K562 (cell line): ENCODE results near the gene FH. TPM values are rescaled to one million over a fixed set of nuclear protein-coding genes. Genes with fewer than 3 reads are reported as not detected.
A peak's percentile ranks its signal among the peaks of the same experiment; 100 is the strongest.

ENCODE experiments used
- CEBPB ChIP-seq: fragments of 450-650 bp; IDR thresholded peaks from 2 replicates; pipeline ENCODE4 v1.6.1; 2016; ENCODE audit warnings: missing genetic modification characterization, missing compliant biosample characterization
- DLX4 ChIP-seq: fragments of 250-450 bp; sonication (Bioruptor Pico); IDR thresholded peaks from 2 replicates; pipeline ENCODE4 v1.6.1; 2021; ENCODE audit warnings: mild to moderate bottlenecking
- IFI16 ChIP-seq: fragments of 250-450 bp; sonication (Bioruptor Pico); IDR thresholded peaks from 2 replicates; pipeline ENCODE4 v2.1.2; 2022; ENCODE audit warnings: mild to moderate bottlenecking, inconsistent platforms
- KLF6 ChIP-seq: fragments of 250-450 bp; sonication (Bioruptor Pico); IDR thresholded peaks from 2 replicates; pipeline ENCODE4 v1.4.0; 2020; ENCODE audit warnings: mild to moderate bottlenecking, moderate library complexity, borderline replicate concordance
- PBX2 ChIP-seq, 2 experiments: IDR thresholded peaks in 1 of 2; conservative IDR thresholded peaks in 1 of 2; 2 replicates each; pipeline ENCODE4 v1.6.1; 2016; ENCODE audit warnings: low read depth in 2 of 2, mild to moderate bottlenecking in 1 of 2, missing compliant biosample characterization in 1 of 2, missing genetic modification characterization in 1 of 2, moderate library complexity in 1 of 2
- PTTG1 ChIP-seq: fragments of 450-650 bp; IDR thresholded peaks from 2 replicates; pipeline ENCODE4 v1.6.1; 2016; ENCODE audit warnings: low read depth, mild to moderate bottlenecking, missing genetic modification characterization, missing compliant biosample characterization
- RBM14 ChIP-seq: fragments of 200-400 bp; formaldehyde crosslinking; IDR thresholded peaks from 2 replicates; pipeline ENCODE4 v1.6.1; 2018; ENCODE audit warnings: low read depth, mild to moderate bottlenecking, low read length, moderate library complexity, borderline replicate concordance; ENCODE audit not compliant: insufficient read depth
- SREBF1 ChIP-seq: fragments of 150-350 bp; IDR thresholded peaks from 2 replicates; pipeline ENCODE4 v1.6.1; 2014; ENCODE audit warnings: antibody characterized with exemption, low read depth, low read length, borderline replicate concordance
- THAP12 ChIP-seq: fragments of 250-450 bp; sonication (Bioruptor Pico); IDR thresholded peaks from 2 replicates; pipeline ENCODE4 v1.9.0; 2021; ENCODE audit warnings: mild to moderate bottlenecking, inconsistent platforms
- ZNF589 ChIP-seq: fragments of 200-800 bp; sonication (Bioruptor generic); IDR thresholded peaks from 2 replicates; pipeline ENCODE4 v1.6.1; 2016; ENCODE audit warnings: low read depth, missing genetic modification characterization, missing compliant biosample characterization
- ZNF707 ChIP-seq: fragments of 250-450 bp; sonication (Bioruptor Pico); conservative IDR thresholded peaks from 2 replicates; pipeline ENCODE4 v1.8.0; 2022; ENCODE audit warnings: inconsistent platforms, mild to moderate bottlenecking, moderate library complexity
- ZNF717 ChIP-seq: fragments of 250-450 bp; sonication (Bioruptor Pico); IDR thresholded peaks from 2 replicates; pipeline ENCODE4 v1.5.0; 2021
- polyA plus RNA-seq, 8 experiments: library from polyadenylated mRNA; depleted of rRNA in 4 of 8; stranded (reverse) in 5 of 8; unstranded in 3 of 8; fragments of >200 nt; fragmentation: Nextera tagmentation in 2 of 8; fragmentation: Illumina TruSeq in 1 of 8; extraction: Ambion mirVana in 2 of 8; extraction: Trizol in 1 of 8; gene quantifications; 2 replicates each; pipeline versions ENCODE4 v1.2.1 to v1.2.3, GENCODE V29; 2011 to 2014; ENCODE audit warnings: inconsistent platforms in 1 of 8, missing spikeins in 1 of 8
- total RNA-seq, 7 experiments: library from RNA; depleted of rRNA in 6 of 7; stranded (reverse); fragments of >200 nt in 6 of 7; fragmentation: Illumina TruSeq in 2 of 7; extraction: Trizol in 2 of 7; gene quantifications; 2 replicates each; pipeline versions ENCODE4 v1.2.1 to v1.2.3, GENCODE V29; 2011 to 2021; ENCODE audit warnings: low replicate concordance in 1 of 7
- TF ChIP-seq, protein P1 (sequence below): fragments of 250-450 bp; sonication (Bioruptor Pico); IDR thresholded peaks from 2 replicates; pipeline ENCODE4 v1.5.0; 2020; ENCODE audit warnings: mild to moderate bottlenecking
- TF ChIP-seq, protein P2 (sequence below): IDR thresholded peaks from 2 replicates; pipeline ENCODE4 v1.6.1; 2016; ENCODE audit warnings: missing genetic modification characterization, missing compliant biosample characterization
- TF ChIP-seq, protein P3 (sequence below): fragments of 450-650 bp; IDR thresholded peaks from 2 replicates; pipeline ENCODE4 v1.6.1; 2016

Gene FH
- total and polyA plus RNA-seq, 9 of the 15 experiments (the other 6 are each of a cell fraction or from before 2014, with no cell fraction given), result 117 to 240 (median 211) TPM

DNA sequence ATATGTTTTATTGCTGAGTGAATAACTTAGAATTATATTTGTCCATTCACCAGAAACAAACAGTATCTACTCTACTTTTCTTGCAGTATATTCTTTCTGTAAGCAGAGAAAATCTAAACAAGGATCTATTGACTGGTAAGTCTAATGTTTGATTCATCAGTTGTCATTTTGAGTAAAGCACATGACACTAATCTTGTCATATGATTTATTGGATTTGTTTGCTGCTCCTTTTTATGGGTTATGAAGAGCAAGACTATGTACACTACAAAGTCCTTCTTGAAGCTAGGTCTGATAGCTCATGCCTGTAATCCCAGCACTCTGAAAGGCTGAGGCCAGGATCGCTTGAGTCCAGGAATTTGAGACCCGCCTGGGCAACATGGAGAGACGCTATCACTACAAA is 36.0 kb upstream of the FH start (continued):
- TF ChIP-seq, protein P1, sequence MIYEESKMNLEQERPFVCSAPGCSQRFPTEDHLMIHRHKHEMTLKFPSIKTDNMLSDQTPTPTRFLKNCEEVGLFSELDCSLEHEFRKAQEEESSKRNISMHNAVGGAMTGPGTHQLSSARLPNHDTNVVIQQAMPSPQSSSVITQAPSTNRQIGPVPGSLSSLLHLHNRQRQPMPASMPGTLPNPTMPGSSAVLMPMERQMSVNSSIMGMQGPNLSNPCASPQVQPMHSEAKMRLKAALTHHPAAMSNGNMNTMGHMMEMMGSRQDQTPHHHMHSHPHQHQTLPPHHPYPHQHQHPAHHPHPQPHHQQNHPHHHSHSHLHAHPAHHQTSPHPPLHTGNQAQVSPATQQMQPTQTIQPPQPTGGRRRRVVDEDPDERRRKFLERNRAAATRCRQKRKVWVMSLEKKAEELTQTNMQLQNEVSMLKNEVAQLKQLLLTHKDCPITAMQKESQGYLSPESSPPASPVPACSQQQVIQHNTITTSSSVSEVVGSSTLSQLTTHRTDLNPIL (CRISPR knock-in tag), result no peak
- TF ChIP-seq ZNF589 (CRISPR knock-in tag) (no peak), RBM14 (no peak), PTTG1 (tag) (no peak), KLF6 (CRISPR knock-in tag) (no peak), ZNF707 (CRISPR knock-in tag) (no peak), THAP12 (CRISPR knock-in tag) (no peak), DLX4 (no peak), CEBPB (tag) (no peak), ZNF717 (CRISPR knock-in tag) (no peak), SREBF1 (no peak), PBX2 (CRISPR knock-in tag; IDR thresholded peaks at IDR 0.05; ENCODE audit: low read depth) (no peak), PBX2 (tag; conservative IDR thresholded peaks at IDR 0.05; ENCODE audit: low read depth) (peak; percentile 47; the same call in 1 of the 2 replicates), IFI16 (CRISPR knock-in tag) (no peak)
- TF ChIP-seq, protein P2, sequence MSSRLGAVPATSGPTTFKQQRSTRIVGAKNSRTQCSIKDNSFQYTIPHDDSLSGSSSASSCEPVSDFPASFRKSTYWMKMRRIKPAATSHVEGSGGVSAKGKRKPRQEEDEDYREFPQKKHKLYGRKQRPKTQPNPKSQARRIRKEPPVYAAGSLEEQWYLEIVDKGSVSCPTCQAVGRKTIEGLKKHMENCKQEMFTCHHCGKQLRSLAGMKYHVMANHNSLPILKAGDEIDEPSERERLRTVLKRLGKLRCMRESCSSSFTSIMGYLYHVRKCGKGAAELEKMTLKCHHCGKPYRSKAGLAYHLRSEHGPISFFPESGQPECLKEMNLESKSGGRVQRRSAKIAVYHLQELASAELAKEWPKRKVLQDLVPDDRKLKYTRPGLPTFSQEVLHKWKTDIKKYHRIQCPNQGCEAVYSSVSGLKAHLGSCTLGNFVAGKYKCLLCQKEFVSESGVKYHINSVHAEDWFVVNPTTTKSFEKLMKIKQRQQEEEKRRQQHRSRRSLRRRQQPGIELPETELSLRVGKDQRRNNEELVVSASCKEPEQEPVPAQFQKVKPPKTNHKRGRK (tag), result no peak
- TF ChIP-seq, protein P3, sequence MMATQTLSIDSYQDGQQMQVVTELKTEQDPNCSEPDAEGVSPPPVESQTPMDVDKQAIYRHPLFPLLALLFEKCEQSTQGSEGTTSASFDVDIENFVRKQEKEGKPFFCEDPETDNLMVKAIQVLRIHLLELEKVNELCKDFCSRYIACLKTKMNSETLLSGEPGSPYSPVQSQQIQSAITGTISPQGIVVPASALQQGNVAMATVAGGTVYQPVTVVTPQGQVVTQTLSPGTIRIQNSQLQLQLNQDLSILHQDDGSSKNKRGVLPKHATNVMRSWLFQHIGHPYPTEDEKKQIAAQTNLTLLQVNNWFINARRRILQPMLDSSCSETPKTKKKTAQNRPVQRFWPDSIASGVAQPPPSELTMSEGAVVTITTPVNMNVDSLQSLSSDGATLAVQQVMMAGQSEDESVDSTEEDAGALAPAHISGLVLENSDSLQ, result peak; percentile 20; the same call in 1 of the 2 replicates
